Measurements from ENCODE around the gene SF1. TPM values are rescaled to one million over a fixed set of nuclear protein-coding genes. Genes with fewer than 3 reads are reported as not detected.

SF1 gene
- total and polyA plus RNA-seq, 9 of the 15 experiments (the other 6 are each of a cell fraction or from before 2014, with no cell fraction given): 13.1 to 334 (median 111) TPM

DNA sequence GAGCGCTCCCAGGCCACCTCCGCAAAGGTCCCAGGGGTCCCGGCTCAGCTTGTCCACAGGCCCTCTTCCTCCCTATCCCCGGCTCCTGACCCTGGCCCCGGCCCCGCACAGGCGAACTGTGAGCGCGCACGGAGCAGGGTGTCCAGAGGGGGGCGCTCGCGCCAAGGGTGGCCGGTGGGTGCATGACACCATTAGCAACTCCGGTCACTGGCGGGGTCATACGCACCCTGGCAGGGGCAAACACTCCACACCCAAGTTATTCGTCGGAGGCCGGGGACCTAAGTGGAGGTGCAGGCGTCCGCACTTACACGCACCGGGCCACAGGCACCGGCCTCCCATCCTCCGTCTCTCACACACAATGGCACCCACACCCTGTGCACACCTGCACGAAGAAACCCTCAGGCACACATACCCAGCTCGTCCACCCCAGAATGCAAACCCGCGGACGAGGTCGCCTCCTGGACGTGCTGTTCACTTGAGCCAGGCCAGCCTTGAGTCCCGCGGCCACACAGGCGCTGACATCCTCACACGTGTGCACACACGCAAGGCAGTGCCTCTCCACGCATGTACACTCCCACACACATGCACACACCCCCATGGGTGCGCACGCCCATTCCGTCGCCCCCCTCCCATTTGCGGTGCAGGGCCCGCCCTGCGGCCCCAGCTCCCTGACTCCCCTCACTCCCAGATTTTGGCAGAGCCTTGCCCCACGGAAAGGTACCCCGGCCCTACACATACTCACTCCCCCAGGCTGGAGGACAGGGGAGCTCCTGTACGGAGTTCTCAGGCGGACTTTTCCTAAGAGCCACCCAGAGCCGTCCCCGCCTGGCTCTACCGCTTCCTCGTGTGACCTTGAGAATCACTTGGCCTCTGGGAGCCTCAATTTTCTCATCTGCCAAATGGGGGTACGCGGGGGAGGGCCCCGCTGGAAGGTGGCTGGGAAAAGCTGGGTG lies 34.5 kb downstream of the SF1 start, which contains the start of gene RASGRP2 (continued):
- TF ChIP-seq PHF20 (IDR thresholded peaks at IDR 0.05; ENCODE audit: partially characterized antibody) (no peak), GATA2 (CRISPR knock-in tag; IDR thresholded peaks at IDR 0.05) (no peak), SMAD2 (IDR thresholded peaks at IDR 0.05; ENCODE audit: low read depth, low read length) (no peak), ZNF431 (CRISPR knock-in tag; IDR thresholded peaks at IDR 0.05) (no peak), CREBBP (IDR thresholded peaks at IDR 0.05; ENCODE audit: low read depth, low read length) (no peak), TOE1 (IDR thresholded peaks at IDR 0.05; ENCODE audit: borderline replicate concordance) (no peak), TOE1 (CRISPR knock-in tag; IDR thresholded peaks at IDR 0.05; ENCODE audit: borderline replicate concordance, low read depth) (0 out of 2 replicates have a peak, but pooled peaks have one; percentile 7), HDAC1 (IDR thresholded peaks at IDR 0.05) (peak in 1 of 2 experiments; percentile 88; a peak in 2 of 4 replicates), TCF7L2 (IDR thresholded peaks at IDR 0.05; ENCODE audit: low read depth, low read length) (no peak), TRIM24 (IDR thresholded peaks at IDR 0.05) (no peak; a peak in 1 of 4 replicates), SRSF3 (IDR thresholded peaks at IDR 0.05; ENCODE audit: insufficient read depth, low read length) (no peak), FOXJ2 (tag; IDR thresholded peaks at IDR 0.05) (no peak), ZC3H4 (CRISPR knock-in tag; IDR thresholded peaks at IDR 0.05; ENCODE audit: borderline replicate concordance) (no peak), ZNF77 (CRISPR knock-in tag; IDR thresholded peaks at IDR 0.05) (no peak), SIX5 (IDR thresholded peaks at IDR 0.05; ENCODE audit: borderline replicate concordance in 1 of 2, insufficient read depth in 1 of 2, low read depth in 1 of 2, low read length in 2 of 2) (no peak)
- TF ChIP-seq, protein P1, sequence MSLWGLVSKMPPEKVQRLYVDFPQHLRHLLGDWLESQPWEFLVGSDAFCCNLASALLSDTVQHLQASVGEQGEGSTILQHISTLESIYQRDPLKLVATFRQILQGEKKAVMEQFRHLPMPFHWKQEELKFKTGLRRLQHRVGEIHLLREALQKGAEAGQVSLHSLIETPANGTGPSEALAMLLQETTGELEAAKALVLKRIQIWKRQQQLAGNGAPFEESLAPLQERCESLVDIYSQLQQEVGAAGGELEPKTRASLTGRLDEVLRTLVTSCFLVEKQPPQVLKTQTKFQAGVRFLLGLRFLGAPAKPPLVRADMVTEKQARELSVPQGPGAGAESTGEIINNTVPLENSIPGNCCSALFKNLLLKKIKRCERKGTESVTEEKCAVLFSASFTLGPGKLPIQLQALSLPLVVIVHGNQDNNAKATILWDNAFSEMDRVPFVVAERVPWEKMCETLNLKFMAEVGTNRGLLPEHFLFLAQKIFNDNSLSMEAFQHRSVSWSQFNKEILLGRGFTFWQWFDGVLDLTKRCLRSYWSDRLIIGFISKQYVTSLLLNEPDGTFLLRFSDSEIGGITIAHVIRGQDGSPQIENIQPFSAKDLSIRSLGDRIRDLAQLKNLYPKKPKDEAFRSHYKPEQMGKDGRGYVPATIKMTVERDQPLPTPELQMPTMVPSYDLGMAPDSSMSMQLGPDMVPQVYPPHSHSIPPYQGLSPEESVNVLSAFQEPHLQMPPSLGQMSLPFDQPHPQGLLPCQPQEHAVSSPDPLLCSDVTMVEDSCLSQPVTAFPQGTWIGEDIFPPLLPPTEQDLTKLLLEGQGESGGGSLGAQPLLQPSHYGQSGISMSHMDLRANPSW (CRISPR knock-in tag; IDR thresholded peaks at IDR 0.05): no peak
- TF ChIP-seq, protein P2, sequence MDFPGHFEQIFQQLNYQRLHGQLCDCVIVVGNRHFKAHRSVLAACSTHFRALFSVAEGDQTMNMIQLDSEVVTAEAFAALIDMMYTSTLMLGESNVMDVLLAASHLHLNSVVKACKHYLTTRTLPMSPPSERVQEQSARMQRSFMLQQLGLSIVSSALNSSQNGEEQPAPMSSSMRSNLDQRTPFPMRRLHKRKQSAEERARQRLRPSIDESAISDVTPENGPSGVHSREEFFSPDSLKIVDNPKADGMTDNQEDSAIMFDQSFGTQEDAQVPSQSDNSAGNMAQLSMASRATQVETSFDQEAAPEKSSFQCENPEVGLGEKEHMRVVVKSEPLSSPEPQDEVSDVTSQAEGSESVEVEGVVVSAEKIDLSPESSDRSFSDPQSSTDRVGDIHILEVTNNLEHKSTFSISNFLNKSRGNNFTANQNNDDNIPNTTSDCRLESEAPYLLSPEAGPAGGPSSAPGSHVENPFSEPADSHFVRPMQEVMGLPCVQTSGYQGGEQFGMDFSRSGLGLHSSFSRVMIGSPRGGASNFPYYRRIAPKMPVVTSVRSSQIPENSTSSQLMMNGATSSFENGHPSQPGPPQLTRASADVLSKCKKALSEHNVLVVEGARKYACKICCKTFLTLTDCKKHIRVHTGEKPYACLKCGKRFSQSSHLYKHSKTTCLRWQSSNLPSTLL (IDR thresholded peaks at IDR 0.05): no peak
- TF ChIP-seq, protein P3, sequence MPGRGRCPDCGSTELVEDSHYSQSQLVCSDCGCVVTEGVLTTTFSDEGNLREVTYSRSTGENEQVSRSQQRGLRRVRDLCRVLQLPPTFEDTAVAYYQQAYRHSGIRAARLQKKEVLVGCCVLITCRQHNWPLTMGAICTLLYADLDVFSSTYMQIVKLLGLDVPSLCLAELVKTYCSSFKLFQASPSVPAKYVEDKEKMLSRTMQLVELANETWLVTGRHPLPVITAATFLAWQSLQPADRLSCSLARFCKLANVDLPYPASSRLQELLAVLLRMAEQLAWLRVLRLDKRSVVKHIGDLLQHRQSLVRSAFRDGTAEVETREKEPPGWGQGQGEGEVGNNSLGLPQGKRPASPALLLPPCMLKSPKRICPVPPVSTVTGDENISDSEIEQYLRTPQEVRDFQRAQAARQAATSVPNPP (IDR thresholded peaks at IDR 0.05; ENCODE audit: borderline replicate concordance, insufficient read depth, insufficient read length): no peak
- TF ChIP-seq, protein P4, sequence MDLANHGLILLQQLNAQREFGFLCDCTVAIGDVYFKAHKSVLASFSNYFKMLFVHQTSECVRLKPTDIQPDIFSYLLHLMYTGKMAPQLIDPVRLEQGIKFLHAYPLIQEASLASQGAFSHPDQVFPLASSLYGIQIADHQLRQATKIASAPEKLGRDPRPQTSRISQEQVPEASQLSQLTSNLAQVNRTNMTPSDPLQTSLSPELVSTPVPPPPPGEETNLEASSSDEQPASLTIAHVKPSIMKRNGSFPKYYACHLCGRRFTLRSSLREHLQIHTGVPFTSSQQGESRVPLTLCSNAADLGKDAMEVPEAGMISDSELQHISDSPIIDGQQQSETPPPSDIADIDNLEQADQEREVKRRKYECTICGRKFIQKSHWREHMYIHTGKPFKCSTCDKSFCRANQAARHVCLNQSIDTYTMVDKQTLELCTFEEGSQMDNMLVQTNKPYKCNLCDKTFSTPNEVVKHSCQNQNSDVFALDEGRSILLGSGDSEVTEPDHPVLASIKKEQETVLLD (IDR thresholded peaks at IDR 0.05): peak; percentile 65

All from K562 (cell line).